Vagina (tissue), 2 donors: ENCODE data around the gene OR2H1.

Experiments
- POLR2A ChIP-seq, 2 donors: fragments of 450-650 bp; IDR thresholded peaks; one replicate each; pipeline ENCODE4 v1.6.1; 2017; ENCODE audit warnings: antibody characterized with exemption in 2 of 2, mild to moderate bottlenecking in 2 of 2, moderate library complexity in 2 of 2
- POLR2AphosphoS5 ChIP-seq, 2 donors: sonication (generic); formaldehyde crosslinking; IDR thresholded peaks; one replicate each; pipeline ENCODE4 v1.9.0; 2017; ENCODE audit warnings: antibody characterized with exemption in 2 of 2, mild to moderate bottlenecking in 2 of 2, low read depth in 1 of 2; ENCODE audit not compliant: insufficient read depth in 1 of 2
- TF ChIP-seq, protein P1 (sequence below), 3 experiments: fragments of 450-650 bp in 2 of 3; fragments of 200-600 bp in 1 of 3; sonication (generic) in 1 of 3; IDR thresholded peaks; one replicate each; pipeline ENCODE4 v1.5.1; 2017 to 2019; ENCODE audit warnings: antibody characterized with exemption in 3 of 3, mild to moderate bottlenecking in 2 of 3, moderate library complexity in 2 of 3

DNA sequence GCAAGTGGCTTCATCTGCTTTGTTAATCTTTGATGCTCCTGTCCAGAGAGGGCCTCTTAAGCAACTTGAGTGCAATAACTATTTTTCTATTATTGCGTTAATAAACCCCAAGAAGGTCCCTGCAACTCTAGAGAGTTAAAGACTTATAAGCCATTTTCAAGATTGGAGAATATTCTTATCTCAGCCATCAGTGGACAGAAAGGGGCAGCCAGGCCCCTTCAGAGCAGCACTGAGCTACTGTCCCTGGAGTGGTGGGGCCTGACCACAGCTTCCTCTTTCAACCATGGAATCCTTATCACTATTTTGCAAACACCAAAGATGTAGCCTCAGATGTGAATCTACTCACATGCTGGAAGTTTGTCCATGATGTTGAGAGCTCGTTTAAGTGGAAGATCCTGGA, 33.6 kb downstream of the OR2H1 start:
- TF ChIP-seq, protein P1, sequence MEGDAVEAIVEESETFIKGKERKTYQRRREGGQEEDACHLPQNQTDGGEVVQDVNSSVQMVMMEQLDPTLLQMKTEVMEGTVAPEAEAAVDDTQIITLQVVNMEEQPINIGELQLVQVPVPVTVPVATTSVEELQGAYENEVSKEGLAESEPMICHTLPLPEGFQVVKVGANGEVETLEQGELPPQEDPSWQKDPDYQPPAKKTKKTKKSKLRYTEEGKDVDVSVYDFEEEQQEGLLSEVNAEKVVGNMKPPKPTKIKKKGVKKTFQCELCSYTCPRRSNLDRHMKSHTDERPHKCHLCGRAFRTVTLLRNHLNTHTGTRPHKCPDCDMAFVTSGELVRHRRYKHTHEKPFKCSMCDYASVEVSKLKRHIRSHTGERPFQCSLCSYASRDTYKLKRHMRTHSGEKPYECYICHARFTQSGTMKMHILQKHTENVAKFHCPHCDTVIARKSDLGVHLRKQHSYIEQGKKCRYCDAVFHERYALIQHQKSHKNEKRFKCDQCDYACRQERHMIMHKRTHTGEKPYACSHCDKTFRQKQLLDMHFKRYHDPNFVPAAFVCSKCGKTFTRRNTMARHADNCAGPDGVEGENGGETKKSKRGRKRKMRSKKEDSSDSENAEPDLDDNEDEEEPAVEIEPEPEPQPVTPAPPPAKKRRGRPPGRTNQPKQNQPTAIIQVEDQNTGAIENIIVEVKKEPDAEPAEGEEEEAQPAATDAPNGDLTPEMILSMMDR (IDR thresholded peaks at IDR 0.05) = no peak
- TF ChIP-seq POLR2AphosphoS5 (IDR thresholded peaks at IDR 0.05; ENCODE audit: insufficient read depth in 1 of 2, low read depth in 1 of 2) (no peak), POLR2A (IDR thresholded peaks at IDR 0.05) (no peak)
